WTC11 (cell line): Measurements from ENCODE around the gene BACH2.

Experiments
- ATF1 ChIP-seq: sonication (generic); formaldehyde crosslinking; IDR thresholded peaks from 2 replicates; pipeline ENCODE4 v1.8.1; 2023; ENCODE audit warnings: mild to moderate bottlenecking, moderate library complexity, missing genetic modification reagents
- CREM ChIP-seq: sonication (generic); formaldehyde crosslinking; IDR thresholded peaks from 2 replicates; pipeline ENCODE4 v1.8.1; 2022; ENCODE audit warnings: mild to moderate bottlenecking, missing genetic modification reagents, moderate library complexity
- CTCF ChIP-seq: fragments of 200-600 bp; IDR thresholded peaks from 2 replicates; pipeline ENCODE4 v1.8.0; 2022; ENCODE audit warnings: antibody characterized with exemption
- ETV6 ChIP-seq: sonication (generic); formaldehyde crosslinking; IDR thresholded peaks from 2 replicates; pipeline ENCODE4 v1.8.1; 2022; ENCODE audit warnings: mild to moderate bottlenecking, missing genetic modification reagents
- FOXP1 ChIP-seq: sonication (generic); formaldehyde crosslinking; IDR thresholded peaks from 2 replicates; pipeline ENCODE4 v1.8.0; 2022; ENCODE audit warnings: missing genetic modification reagents, mild to moderate bottlenecking, moderate library complexity, borderline replicate concordance
- JUN ChIP-seq: sonication (generic); formaldehyde crosslinking; IDR thresholded peaks from 2 replicates; pipeline ENCODE4 v1.8.0; 2023; ENCODE audit warnings: mild to moderate bottlenecking, missing genetic modification reagents
- RORB ChIP-seq: fragments of 250-450 bp; sonication (Bioruptor Pico); IDR thresholded peaks from 2 replicates; pipeline ENCODE4 v1.9.0; 2021; ENCODE audit warnings: mild to moderate bottlenecking
- TEAD4 ChIP-seq: sonication (generic); formaldehyde crosslinking; IDR thresholded peaks from 2 replicates; pipeline ENCODE4 v1.8.0; 2022; ENCODE audit warnings: mild to moderate bottlenecking, missing genetic modification reagents
- ZMAT4 ChIP-seq: fragments of 250-450 bp; sonication (Bioruptor Pico); IDR thresholded peaks from 2 replicates; pipeline ENCODE4 v1.9.0; 2021; ENCODE audit warnings: mild to moderate bottlenecking
- ZNF671 ChIP-seq: fragments of 250-450 bp; sonication (Bioruptor Pico); IDR thresholded peaks from 2 replicates; pipeline ENCODE4 v1.8.0; 2021; ENCODE audit warnings: mild to moderate bottlenecking

- TF ChIP-seq CTCF (no peak), TEAD4 (CRISPR knock-in tag) (no peak), ZMAT4 (no peak), JUN (no peak), ATF1 (CRISPR knock-in tag) (no peak), ETV6 (CRISPR knock-in tag) (no peak), FOXP1 (CRISPR knock-in tag) (no peak), ZNF671 (no peak), RORB (CRISPR knock-in tag) (no peak), CREM (CRISPR knock-in tag) (no peak)
Measured at GRCh38 chr6:90028066-90028778, 268.4 kb downstream of the BACH2 start.
